SW480 (cell line): ENCODE measurements around the gene NR5A2.

ENCODE experiments used
- DNase-seq: peaks from one replicate; pipeline ENCODE4 v3.0.0-alpha.2; 2016; ENCODE audit warnings: low spot score

NR5A2 gene

GRCh38 chr1:200206340-200206739 is 178.8 kb downstream of the NR5A2 start:
- DNase-seq, result no peak

- DNase-seq, result no peak
These were observed 179.3 kb downstream of the NR5A2 start for GRCh38 chr1:200206761-200207160.

- no peak for DNase-seq
These were observed 180.2 kb downstream of the NR5A2 start for GRCh38 chr1:200207711-200208126.

GRCh38 chr1:200211157-200211556 is 183.6 kb downstream of the NR5A2 start:
- no peak for DNase-seq

GRCh38 chr1:200213392-200213791 is 185.9 kb downstream of the NR5A2 start:
- DNase-seq, result no peak

GRCh38 chr1:200213921-200214320 is 186.4 kb downstream of the NR5A2 start:
- no peak for DNase-seq

- no peak for DNase-seq
These were observed 187.8 kb downstream of the NR5A2 start for GRCh38 chr1:200215350-200215749.

- DNase-seq, result no peak
These were observed 190.2 kb downstream of the NR5A2 start for GRCh38 chr1:200217703-200218102.

- DNase-seq, result no peak
These were observed 194.2 kb downstream of the NR5A2 start for GRCh38 chr1:200221614-200222282.

- no peak for DNase-seq
These were observed 195.7 kb downstream of the NR5A2 start for GRCh38 chr1:200223207-200223606.

GRCh38 chr1:200223613-200224012 is 196.1 kb downstream of the NR5A2 start:
- DNase-seq, result no peak

- no peak for DNase-seq
These were observed 196.8 kb downstream of the NR5A2 start for GRCh38 chr1:200224315-200224714.

GRCh38 chr1:200226268-200226968 is 198.9 kb downstream of the NR5A2 start:
- no peak for DNase-seq

- DNase-seq, result no peak
These were observed 199.4 kb downstream of the NR5A2 start for GRCh38 chr1:200226969-200227303.
